Activated naive CD4-positive, alpha-beta T cell treated with anti-CD3 and anti-CD28 coated beads, Interleukin-2, amount 50 U/mL, for 72 hours (primary cell): ENCODE data around the gene RUVBL2. TPM values are rescaled to one million over a fixed set of nuclear protein-coding genes. Genes with fewer than 3 reads are reported as not detected.
"Not testable (repeated sequence)": the region's sequence is repeated elsewhere in the genome, so short reads cannot be mapped to it uniquely, and the experiment has no call there.

Experiments used
- ATAC-seq, 2 donors: fragments of 150-1000 bp; cut with Tn5 transposase; 2 replicates each; pipeline ENCODE4 v1.10.0; 2021; ENCODE audit warnings: mild to moderate bottlenecking in 2 of 2, moderate library complexity in 2 of 2
- DNase-seq, 2 donors: peaks; one replicate each; pipeline ENCODE4 v3.0.0; 2021 to 2022; ENCODE audit warnings: low spot score in 2 of 2
- H3K27ac Mint-ChIP-seq, 2 donors: one replicate each; pipeline ENCODE4 v1.8.0; 2022; ENCODE audit warnings: mild to moderate bottlenecking in 2 of 2, mixed read lengths in 2 of 2
- H3K36me3 Mint-ChIP-seq, 2 donors: one replicate each; pipeline ENCODE4 v1.8.0; 2022; ENCODE audit warnings: mixed read lengths in 2 of 2
- H3K9me3 Mint-ChIP-seq, 2 donors: one replicate each; pipeline ENCODE4 v1.8.0; 2022; ENCODE audit warnings: mixed read lengths in 2 of 2
- total RNA-seq, 2 donors: library from RNA; stranded (reverse); gene quantifications; one replicate each; pipeline ENCODE4 v1.2.3, GENCODE V29; 2022

RUVBL2 gene
- total RNA-seq, 2 donors from 2014 or later, result 135 to 160 TPM

GRCh38 chr19:48997972-48998371 lies 4.3 kb downstream of the RUVBL2 start:
- H3K27ac Mint-ChIP-seq, result no peak overlapping the region
- H3K9me3 Mint-ChIP-seq, result no peaks in the 10 kb centered on the region
- DNase-seq (peak in 1 of 2 donors; percentile 73), ATAC-seq (no peak)
- H3K36me3 Mint-ChIP-seq, result peaks cover 11 to 20% of the 10 kb centered on the region in 2 donors

GRCh38 chr19:48999481-49000325 lies 6.0 kb downstream of the RUVBL2 start:
- Mint-ChIP-seq H3K36me3 (peaks cover 0 to 8% of the 10 kb centered on the region in 2 donors), H3K9me3 (no peaks in the 10 kb centered on the region), H3K27ac (no peak overlapping the region)
- DNase-seq (peak in 1 of 2 donors; percentile 68), ATAC-seq (peak; percentile 84 to 86)

- Mint-ChIP-seq H3K27ac (no peak overlapping the region), H3K36me3 (no peaks in the 10 kb centered on the region), H3K9me3 (no peaks in the 10 kb centered on the region)
- DNase-seq (no peak), ATAC-seq (no peak)
Observed at GRCh38 chr19:49004133-49004532, 10.4 kb downstream of the RUVBL2 start.

- DNase-seq, result no peak
- H3K27ac Mint-ChIP-seq, result no peak overlapping the region
- no peaks in the 10 kb centered on the region for H3K9me3 Mint-ChIP-seq
- H3K36me3 Mint-ChIP-seq, result no peaks in the 10 kb centered on the region
- ATAC-seq, result no peak
Observed at GRCh38 chr19:49004964-49005614, 11.4 kb downstream of the RUVBL2 start.

- DNase-seq (no peak), ATAC-seq (no peak)
- H3K27ac Mint-ChIP-seq, result no peak overlapping the region
- H3K9me3 Mint-ChIP-seq, result no peaks in the 10 kb centered on the region
- no peaks in the 10 kb centered on the region for H3K36me3 Mint-ChIP-seq
Observed at GRCh38 chr19:49006905-49007304, 13.2 kb downstream of the RUVBL2 start.

GRCh38 chr19:49009828-49010227 lies 16.1 kb downstream of the RUVBL2 start:
- H3K36me3 Mint-ChIP-seq, result no peaks in the 10 kb centered on the region
- DNase-seq (no peak), ATAC-seq (no peak)
- no peaks in the 10 kb centered on the region for H3K9me3 Mint-ChIP-seq
- H3K27ac Mint-ChIP-seq, result no peak overlapping the region

- DNase-seq (no peak), ATAC-seq (no peak)
- Mint-ChIP-seq H3K36me3 (no peaks in the 10 kb centered on the region), H3K9me3 (no peaks in the 10 kb centered on the region), H3K27ac (peak overlapping the region in 1 of 2 donors; percentile 25)
Observed at GRCh38 chr19:49010453-49010852, 16.8 kb downstream of the RUVBL2 start.

GRCh38 chr19:49011194-49011593 lies 17.5 kb downstream of the RUVBL2 start:
- no peak for ATAC-seq
- Mint-ChIP-seq H3K9me3 (no peaks in the 10 kb centered on the region), H3K36me3 (no peaks in the 10 kb centered on the region), H3K27ac (no peak overlapping the region)
- no peak for DNase-seq

GRCh38 chr19:49014123-49014869 lies 20.6 kb downstream of the RUVBL2 start:
- H3K27ac Mint-ChIP-seq, result peak overlapping the region in 1 of 2 donors; percentile 32
- H3K9me3 Mint-ChIP-seq, result no peaks in the 10 kb centered on the region
- DNase-seq (no peak), ATAC-seq (no peak)
- H3K36me3 Mint-ChIP-seq, result no peaks in the 10 kb centered on the region

- Mint-ChIP-seq H3K36me3 (no peaks in the 10 kb centered on the region), H3K9me3 (no peaks in the 10 kb centered on the region), H3K27ac (no peak overlapping the region)
- DNase-seq, result no peak
- no peak for ATAC-seq
Observed at GRCh38 chr19:49014870-49015255, 21.2 kb downstream of the RUVBL2 start.

GRCh38 chr19:49016067-49016839 lies 22.6 kb downstream of the RUVBL2 start:
- Mint-ChIP-seq H3K36me3 (no peaks in the 10 kb centered on the region), H3K9me3 (no peaks in the 10 kb centered on the region), H3K27ac (no peak overlapping the region)
- ATAC-seq (no peak), DNase-seq (no peak)

GRCh38 chr19:49017041-49017665 lies 23.5 kb downstream of the RUVBL2 start, which contains the start of gene LHB:
Gene LHB (minus strand): TSS chr19:49017091. CDS start chr19:49017081, 10 bp downstream.
- Mint-ChIP-seq H3K9me3 (no peaks in the 10 kb centered on the region), H3K36me3 (no peaks in the 10 kb centered on the region), H3K27ac (no peak within 1 kb of the TSS)
- DNase-seq (no peak), ATAC-seq (no peak)

GRCh38 chr19:49017666-49018351 lies 24.1 kb downstream of the RUVBL2 start:
- no peaks in the 10 kb centered on the region for H3K9me3 Mint-ChIP-seq
- H3K36me3 Mint-ChIP-seq, result no peaks in the 10 kb centered on the region
- DNase-seq, result peak; percentile 64 to 71
- peak; percentile 41 to 75 for ATAC-seq
- H3K27ac Mint-ChIP-seq, result no peak overlapping the region

GRCh38 chr19:49018388-49019241 lies 24.9 kb downstream of the RUVBL2 start:
- peak overlapping the region in 1 of 2 donors; percentile 85 for H3K27ac Mint-ChIP-seq
- peak in 1 of 2 donors; percentile 22 for ATAC-seq
- not testable (repeated sequence) for DNase-seq, H3K9me3 Mint-ChIP-seq, H3K36me3 Mint-ChIP-seq
